Measurements from ENCODE around the gene TMEM54. TPM values are rescaled to one million over a fixed set of nuclear protein-coding genes. Genes with fewer than 3 reads are reported as not detected.

The TMEM54 gene
- total and polyA plus RNA-seq, 9 of the 15 experiments (the other 6 are each of a cell fraction or from before 2014, with no cell fraction given): 1.00 to 16.2 (median 8.2) TPM

DNA sequence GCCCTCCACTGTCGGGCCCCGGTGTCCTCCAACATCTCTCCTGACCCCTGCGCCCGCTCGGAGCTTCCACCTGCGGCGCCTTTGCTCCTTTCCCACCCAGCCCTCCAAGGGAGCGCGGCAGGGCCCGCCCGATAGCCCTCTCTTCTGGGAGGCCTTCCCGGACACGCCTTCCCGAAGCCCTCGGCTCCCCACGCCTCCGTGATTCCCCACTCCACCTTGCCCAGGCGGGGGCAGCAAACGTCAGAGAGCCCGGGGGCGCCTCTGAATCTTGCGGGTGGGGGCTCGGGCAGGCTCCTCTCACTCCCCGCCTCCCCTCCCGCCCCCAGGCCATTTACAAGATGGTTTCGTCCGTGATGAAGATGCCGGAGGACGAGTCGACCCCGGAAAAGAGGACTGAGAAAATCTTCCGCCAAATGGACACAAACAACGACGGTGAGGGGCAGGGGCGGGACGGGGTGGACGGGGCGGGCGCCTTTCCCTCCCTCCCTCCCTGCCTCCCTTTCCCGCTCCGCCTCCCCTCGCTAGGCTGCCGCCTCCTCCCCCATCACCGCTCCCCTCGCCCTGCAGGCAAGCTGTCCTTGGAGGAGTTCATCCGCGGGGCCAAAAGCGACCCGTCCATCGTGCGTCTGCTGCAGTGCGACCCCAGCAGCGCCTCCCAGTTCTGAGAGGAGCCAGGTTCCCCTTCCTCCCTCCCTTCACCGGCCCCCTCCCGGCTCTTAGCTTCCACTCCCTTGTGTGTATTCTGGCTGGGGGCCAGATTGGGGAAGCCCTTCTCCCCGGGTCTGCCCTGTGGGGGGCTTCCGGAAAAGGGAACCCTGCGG lies 7.8 kb downstream of the TMEM54 start (continued):
- TF ChIP-seq, protein P1, sequence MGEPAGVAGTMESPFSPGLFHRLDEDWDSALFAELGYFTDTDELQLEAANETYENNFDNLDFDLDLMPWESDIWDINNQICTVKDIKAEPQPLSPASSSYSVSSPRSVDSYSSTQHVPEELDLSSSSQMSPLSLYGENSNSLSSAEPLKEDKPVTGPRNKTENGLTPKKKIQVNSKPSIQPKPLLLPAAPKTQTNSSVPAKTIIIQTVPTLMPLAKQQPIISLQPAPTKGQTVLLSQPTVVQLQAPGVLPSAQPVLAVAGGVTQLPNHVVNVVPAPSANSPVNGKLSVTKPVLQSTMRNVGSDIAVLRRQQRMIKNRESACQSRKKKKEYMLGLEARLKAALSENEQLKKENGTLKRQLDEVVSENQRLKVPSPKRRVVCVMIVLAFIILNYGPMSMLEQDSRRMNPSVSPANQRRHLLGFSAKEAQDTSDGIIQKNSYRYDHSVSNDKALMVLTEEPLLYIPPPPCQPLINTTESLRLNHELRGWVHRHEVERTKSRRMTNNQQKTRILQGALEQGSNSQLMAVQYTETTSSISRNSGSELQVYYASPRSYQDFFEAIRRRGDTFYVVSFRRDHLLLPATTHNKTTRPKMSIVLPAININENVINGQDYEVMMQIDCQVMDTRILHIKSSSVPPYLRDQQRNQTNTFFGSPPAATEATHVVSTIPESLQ (CRISPR knock-in tag; IDR thresholded peaks at IDR 0.05): no peak
- no peak for TF ChIP-seq KDM4B (IDR thresholded peaks at IDR 0.05; ENCODE audit: borderline replicate concordance in 2 of 2, low read depth in 1 of 2)
- TF ChIP-seq, protein P2, sequence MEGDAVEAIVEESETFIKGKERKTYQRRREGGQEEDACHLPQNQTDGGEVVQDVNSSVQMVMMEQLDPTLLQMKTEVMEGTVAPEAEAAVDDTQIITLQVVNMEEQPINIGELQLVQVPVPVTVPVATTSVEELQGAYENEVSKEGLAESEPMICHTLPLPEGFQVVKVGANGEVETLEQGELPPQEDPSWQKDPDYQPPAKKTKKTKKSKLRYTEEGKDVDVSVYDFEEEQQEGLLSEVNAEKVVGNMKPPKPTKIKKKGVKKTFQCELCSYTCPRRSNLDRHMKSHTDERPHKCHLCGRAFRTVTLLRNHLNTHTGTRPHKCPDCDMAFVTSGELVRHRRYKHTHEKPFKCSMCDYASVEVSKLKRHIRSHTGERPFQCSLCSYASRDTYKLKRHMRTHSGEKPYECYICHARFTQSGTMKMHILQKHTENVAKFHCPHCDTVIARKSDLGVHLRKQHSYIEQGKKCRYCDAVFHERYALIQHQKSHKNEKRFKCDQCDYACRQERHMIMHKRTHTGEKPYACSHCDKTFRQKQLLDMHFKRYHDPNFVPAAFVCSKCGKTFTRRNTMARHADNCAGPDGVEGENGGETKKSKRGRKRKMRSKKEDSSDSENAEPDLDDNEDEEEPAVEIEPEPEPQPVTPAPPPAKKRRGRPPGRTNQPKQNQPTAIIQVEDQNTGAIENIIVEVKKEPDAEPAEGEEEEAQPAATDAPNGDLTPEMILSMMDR (IDR thresholded peaks at IDR 0.05 in 2 of 3, conservative IDR thresholded peaks at IDR 0.05 in 1 of 3; ENCODE audit: insufficient read depth in 2 of 3, low read depth in 1 of 3, low read length in 3 of 3): peak in 1 of 3 experiments; percentile 51; a peak in 3 of 6 replicates
- peak; percentile 82 for TF ChIP-seq NFIC (IDR thresholded peaks at IDR 0.05)
- no peak for TF ChIP-seq ELF4 (CRISPR knock-in tag; IDR thresholded peaks at IDR 0.05)
- no peak for TF ChIP-seq SMAD2 (IDR thresholded peaks at IDR 0.05; ENCODE audit: low read depth, low read length)
- TF ChIP-seq CXXC5 (CRISPR knock-in tag; IDR thresholded peaks at IDR 0.05): peak; percentile 19; the same call in 1 of the 2 replicates
- TF ChIP-seq FOXM1 (IDR thresholded peaks at IDR 0.05; ENCODE audit: low read depth): peak; percentile 19; the same call in 1 of the 2 replicates
- no peak for TF ChIP-seq FOXM1 (CRISPR knock-in tag; IDR thresholded peaks at IDR 0.05; ENCODE audit: low read depth)
- TF ChIP-seq HSF4 (CRISPR knock-in tag; IDR thresholded peaks at IDR 0.05; ENCODE audit: borderline replicate concordance): no peak
- TF ChIP-seq HDAC2 (IDR thresholded peaks at IDR 0.05): no peak
- no peak for TF ChIP-seq XRCC4 (IDR thresholded peaks at IDR 0.05; ENCODE audit: extremely low read depth, insufficient read depth, insufficient read length)
- peak; percentile 5 for TF ChIP-seq CCNT2 (IDR thresholded peaks at IDR 0.05; ENCODE audit: borderline replicate concordance, extremely low read depth, insufficient read length, low read depth, low read length)
- no peak for TF ChIP-seq MEF2D (tag; conservative IDR thresholded peaks at IDR 0.05; ENCODE audit: low read depth)
- TF ChIP-seq ATF7 (IDR thresholded peaks at IDR 0.05): peak; percentile 67
- no peak for TF ChIP-seq ZNF717 (CRISPR knock-in tag; IDR thresholded peaks at IDR 0.05)
- TF ChIP-seq ELF2 (CRISPR knock-in tag; IDR thresholded peaks at IDR 0.05): no peak
- no peak for TF ChIP-seq CC2D1A (IDR thresholded peaks at IDR 0.05)
- TF ChIP-seq CTBP1 (IDR thresholded peaks at IDR 0.05; ENCODE audit: borderline replicate concordance): peak; percentile 60; the same call in 1 of the 2 replicates
- 0 out of 2 replicates have a peak, but pooled peaks have one; percentile 22 for TF ChIP-seq POLR2G (IDR thresholded peaks at IDR 0.05; ENCODE audit: low read depth, low read length)
- no peak for TF ChIP-seq IFI16 (CRISPR knock-in tag; IDR thresholded peaks at IDR 0.05)
- TF ChIP-seq PYGO2 (tag; IDR thresholded peaks at IDR 0.05): no peak
- TF ChIP-seq ZNF561 (CRISPR knock-in tag; conservative IDR thresholded peaks at IDR 0.05): no peak
- TF ChIP-seq ZNF124 (CRISPR knock-in tag; IDR thresholded peaks at IDR 0.05): no peak
- TF ChIP-seq ELF1 (tag; IDR thresholded peaks at IDR 0.05): no peak
- no peak for TF ChIP-seq ZEB2 (IDR thresholded peaks at IDR 0.05)
- 0 out of 2 replicates have a peak, but pooled peaks have one; percentile 15 for TF ChIP-seq ZFX (CRISPR knock-in tag; IDR thresholded peaks at IDR 0.05)
- no peak for TF ChIP-seq RUNX1 (IDR thresholded peaks at IDR 0.05; ENCODE audit: low read depth)

Measured in K562 (cell line).